Transverse colon (tissue), 4 donors: Measurements from ENCODE around the gene GLI3.

Experiments used
- CTCF ChIP-seq, 5 experiments: fragments of 200-600 bp in 3 of 5; fragments of 450-650 bp in 2 of 5; sonication (generic) in 3 of 5; IDR thresholded peaks; 1 replicate in 2 of 5; 2 replicates in 3 of 5; pipeline ENCODE4 v1.5.1; 2016 to 2017; ENCODE audit warnings: antibody characterized with exemption in 5 of 5, inconsistent platforms in 3 of 5, mild to moderate bottlenecking in 2 of 5, moderate library complexity in 1 of 5
- POLR2A ChIP-seq: fragments of 450-650 bp; IDR thresholded peaks from one replicate; pipeline ENCODE4 v1.6.1; 2016; ENCODE audit warnings: antibody characterized with exemption, mild to moderate bottlenecking, moderate library complexity
- POLR2AphosphoS5 ChIP-seq, 3 donors: sonication (generic); formaldehyde crosslinking; IDR thresholded peaks; one replicate each; pipeline ENCODE4 v1.6.1; 2016; ENCODE audit warnings: antibody characterized with exemption in 3 of 3

DNA sequence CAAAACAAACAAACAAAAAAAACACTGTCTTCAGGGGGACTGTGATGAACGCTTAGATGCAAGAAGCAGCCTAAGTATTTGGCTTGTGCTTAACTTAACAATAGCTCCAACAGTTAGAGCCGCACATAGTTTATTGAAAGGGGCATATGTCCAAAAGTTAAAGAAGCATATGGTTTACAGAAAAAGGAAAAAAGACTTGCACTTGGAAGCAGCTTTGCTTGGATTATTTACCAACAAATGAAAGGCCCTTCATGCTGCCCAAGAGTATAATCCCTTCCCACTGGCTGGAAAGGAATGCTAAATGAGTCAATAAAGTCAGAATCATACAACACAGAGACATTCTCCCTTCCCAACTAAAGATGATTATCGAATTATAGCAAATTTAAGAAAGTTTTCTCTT is 77.9 kb downstream of the GLI3 start:
- TF ChIP-seq CTCF (IDR thresholded peaks at IDR 0.05) (no peak), POLR2AphosphoS5 (IDR thresholded peaks at IDR 0.05) (no peak), POLR2A (no peak)
